Left hindlimb (tissue), 1 donor: ENCODE results near the gene STAP2.

Experiments used
- DNase-seq: peaks from one replicate; pipeline ENCODE4 v3.0.0-alpha.2; 2018

STAP2 gene

GRCh38 chr19:4370418-4371041 is 31.9 kb upstream of the STAP2 start:
- DNase-seq, result no peak

GRCh38 chr19:4369888-4370260 is 31.2 kb upstream of the STAP2 start:
- peak; percentile 68 for DNase-seq

- DNase-seq, result peak; percentile 54
Measured at GRCh38 chr19:4369109-4369887, 30.7 kb upstream of the STAP2 start.

- DNase-seq, result peak; percentile 50
Measured at GRCh38 chr19:4368128-4368820, 29.6 kb upstream of the STAP2 start.

- no peak for DNase-seq
Measured at GRCh38 chr19:4367781-4368127, 29.1 kb upstream of the STAP2 start.

- no peak for DNase-seq
Measured at GRCh38 chr19:4367336-4367723, 28.7 kb upstream of the STAP2 start.

- DNase-seq, result no peak
Measured at GRCh38 chr19:4366666-4367335, 28.2 kb upstream of the STAP2 start.

GRCh38 chr19:4365791-4366665 is 27.4 kb upstream of the STAP2 start:
- no peak for DNase-seq

GRCh38 chr19:4365341-4365740 is 26.7 kb upstream of the STAP2 start:
- no peak for DNase-seq

GRCh38 chr19:4363571-4364304 is 25.1 kb upstream of the STAP2 start:
- DNase-seq, result no peak

- DNase-seq, result no peak
Measured at GRCh38 chr19:4362831-4363545, 24.4 kb upstream of the STAP2 start.

GRCh38 chr19:4362101-4362828 is 23.6 kb upstream of the STAP2 start:
- DNase-seq, result no peak

GRCh38 chr19:4361152-4362046 is 22.8 kb upstream of the STAP2 start:
- no peak for DNase-seq

- DNase-seq, result no peak
Measured at GRCh38 chr19:4360641-4361151, 22.1 kb upstream of the STAP2 start.

GRCh38 chr19:4360081-4360569 is 21.5 kb upstream of the STAP2 start:
- DNase-seq, result no peak

GRCh38 chr19:4359627-4360000 is 21.0 kb upstream of the STAP2 start:
- no peak for DNase-seq

GRCh38 chr19:4358709-4359626 is 20.3 kb upstream of the STAP2 start:
- no peak for DNase-seq

- no peak for DNase-seq
Measured at GRCh38 chr19:4357921-4358326, 19.3 kb upstream of the STAP2 start.
